ENCODE results near the gene PTPRT.

DNA sequence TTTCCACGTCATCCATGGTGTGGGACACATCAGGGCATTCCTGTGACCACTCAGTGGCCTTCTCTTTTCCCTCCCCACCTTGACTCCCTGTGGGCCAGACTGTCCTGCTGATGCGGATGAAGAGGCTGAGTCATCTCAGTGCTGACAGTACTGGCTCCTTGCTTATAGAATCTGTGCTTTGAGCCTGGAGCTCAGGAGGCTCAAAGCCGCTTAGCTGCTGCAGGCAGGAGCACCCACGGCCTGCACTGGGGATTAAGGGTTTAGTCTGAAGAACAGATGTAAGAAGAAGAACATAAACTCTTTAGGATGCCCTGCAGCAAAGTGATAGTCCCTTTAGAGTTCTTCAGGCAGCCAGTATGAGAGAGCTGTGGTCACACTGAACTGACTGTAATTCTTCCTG is 929.5 kb downstream of the PTPRT start:
- TF ChIP-seq TCF12 (IDR thresholded peaks at IDR 0.05; ENCODE audit: low read depth) (no peak), YY1 (IDR thresholded peaks at IDR 0.05; ENCODE audit: low read depth) (no peak), TAF1 (IDR thresholded peaks at IDR 0.05; ENCODE audit: low read depth) (no peak), EGR1 (IDR thresholded peaks at IDR 0.05) (no peak)
- TF ChIP-seq, protein P1, sequence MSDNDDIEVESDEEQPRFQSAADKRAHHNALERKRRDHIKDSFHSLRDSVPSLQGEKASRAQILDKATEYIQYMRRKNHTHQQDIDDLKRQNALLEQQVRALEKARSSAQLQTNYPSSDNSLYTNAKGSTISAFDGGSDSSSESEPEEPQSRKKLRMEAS (IDR thresholded peaks at IDR 0.05), result no peak

Data from Ishikawa (cell line).